8988T (cell line): ENCODE data around the gene ACRBP.

Experiments used
- DNase-seq: peaks from one replicate; pipeline ENCODE4 v3.0.0; 2011

The ACRBP gene

GRCh38 chr12:6647083-6647604 is at the start of gene ACRBP:
TSS of gene ACRBP (minus strand) at chr12:6647432. CDS start at chr12:6647366, 66 bp downstream.
- no peak for DNase-seq

- no peak for DNase-seq
Measured at GRCh38 chr12:6695313-6696045, 48.2 kb upstream of the ACRBP start.

GRCh38 chr12:6694701-6695100 is 47.5 kb upstream of the ACRBP start:
- no peak for DNase-seq

- no peak for DNase-seq
Measured at GRCh38 chr12:6693832-6694355, 46.7 kb upstream of the ACRBP start.

- DNase-seq: no peak
Measured at GRCh38 chr12:6692888-6693287, 45.7 kb upstream of the ACRBP start.

- DNase-seq: no peak
Measured at GRCh38 chr12:6691473-6691872, 44.2 kb upstream of the ACRBP start.

DNA sequence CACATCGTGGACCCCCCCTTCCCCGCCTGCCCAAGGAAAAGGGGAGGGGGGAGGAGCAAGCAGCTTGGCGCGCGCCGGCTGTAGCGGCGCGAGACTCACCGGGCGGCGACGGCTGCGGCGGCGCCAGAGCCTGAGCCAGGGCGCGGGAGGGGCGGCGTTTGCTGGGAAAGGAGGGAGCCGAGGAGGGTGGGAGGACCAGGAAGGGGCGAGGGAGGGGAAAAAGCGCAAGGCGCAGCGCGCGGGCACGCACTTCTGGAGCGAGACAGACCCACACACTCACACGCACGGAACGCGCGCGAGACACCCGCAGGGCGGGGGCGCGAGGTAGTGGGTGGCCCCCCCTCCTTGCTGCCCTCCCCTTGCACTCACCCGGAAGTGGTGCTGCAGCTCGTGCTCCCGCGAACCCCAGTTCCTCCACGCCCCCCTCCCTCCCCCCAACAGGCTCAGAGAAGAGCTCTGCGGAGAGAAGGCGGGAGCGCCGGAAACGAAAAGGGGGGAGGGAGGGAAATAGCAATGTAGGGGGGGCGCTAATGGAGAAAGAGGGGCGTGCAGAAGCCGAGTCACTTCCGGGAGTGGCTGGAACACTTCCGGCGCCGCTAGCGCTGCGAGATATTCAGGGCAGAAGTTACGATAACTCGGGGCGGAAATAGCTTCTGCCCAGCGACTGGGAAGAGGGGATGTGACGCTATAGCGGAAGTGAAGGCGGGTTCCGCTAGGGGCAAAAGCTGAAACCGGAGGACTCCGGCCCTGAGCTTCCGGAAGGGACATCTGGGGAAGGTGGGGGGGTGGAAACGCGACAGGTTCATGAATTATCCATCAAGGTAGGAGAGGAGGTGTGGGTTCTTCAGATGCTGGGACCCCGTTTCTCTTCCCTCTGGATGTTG is 42.0 kb upstream of the ACRBP start, which contains the start of gene ZNF384:
Gene ZNF384, minus strand, starts transcription at position 377 of the 884 bp plus-strand sequence. CDS start 9,855 bp downstream, outside the sequence.
- DNase-seq: peak; percentile 77

- DNase-seq: no peak
Measured at GRCh38 chr12:6688543-6688998, 41.3 kb upstream of the ACRBP start.

GRCh38 chr12:6685814-6686213 is 38.6 kb upstream of the ACRBP start:
- DNase-seq: no peak

GRCh38 chr12:6684609-6685008 is 37.4 kb upstream of the ACRBP start:
- DNase-seq: no peak

GRCh38 chr12:6676962-6677361 is 29.7 kb upstream of the ACRBP start:
- DNase-seq: no peak

DNA sequence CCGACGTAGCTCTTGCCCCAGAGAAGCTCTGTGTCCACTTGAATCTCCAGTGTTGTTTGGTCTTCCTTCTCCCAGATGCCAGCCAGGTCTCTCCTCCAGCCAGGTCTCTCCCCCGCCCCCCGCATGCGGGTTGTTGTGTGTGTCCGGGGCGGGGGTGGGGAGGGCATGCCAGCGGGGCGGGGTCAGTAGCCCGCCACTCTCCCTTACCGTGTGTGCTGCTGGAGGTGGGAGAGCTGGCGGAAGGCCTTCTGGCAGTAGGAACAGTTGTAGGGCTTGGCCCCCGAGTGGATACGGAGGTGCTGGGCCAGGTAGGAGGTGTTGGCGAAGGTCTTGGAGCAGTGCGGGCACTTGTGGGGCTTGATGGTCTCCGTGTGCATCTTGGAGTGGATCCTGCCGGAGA is 24.9 kb upstream of the ACRBP start:
- no peak for DNase-seq

- no peak for DNase-seq
Measured at GRCh38 chr12:6667559-6668210, 20.5 kb upstream of the ACRBP start.

GRCh38 chr12:6666211-6666610 is 19.0 kb upstream of the ACRBP start:
- no peak for DNase-seq

DNA sequence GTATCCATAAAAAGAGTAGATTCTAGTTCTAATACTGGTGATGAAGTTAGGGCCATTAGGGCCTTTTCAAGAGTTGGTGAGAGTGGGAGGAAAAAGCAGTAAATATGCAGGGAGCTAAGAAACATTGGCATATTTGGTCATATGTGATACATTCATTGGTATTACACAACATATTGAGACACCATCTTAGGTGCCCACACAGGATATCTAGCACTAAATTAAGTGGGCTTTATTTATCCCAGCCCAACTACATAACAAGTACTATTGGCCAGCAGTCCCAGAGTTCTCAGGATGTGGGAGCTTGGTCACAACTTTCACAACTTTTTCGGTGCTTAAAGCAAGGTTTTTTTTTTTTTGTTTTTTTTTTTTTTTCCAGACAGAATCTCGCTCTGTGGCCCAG is 17.7 kb upstream of the ACRBP start:
- DNase-seq: no peak

- DNase-seq: peak; percentile 70
Measured at GRCh38 chr12:6662906-6663742, 15.9 kb upstream of the ACRBP start, which contains the start of gene ING4. TSS of gene ING4 (minus strand) at chr12:6663119. CDS start at chr12:6663101, 18 bp downstream.

DNA sequence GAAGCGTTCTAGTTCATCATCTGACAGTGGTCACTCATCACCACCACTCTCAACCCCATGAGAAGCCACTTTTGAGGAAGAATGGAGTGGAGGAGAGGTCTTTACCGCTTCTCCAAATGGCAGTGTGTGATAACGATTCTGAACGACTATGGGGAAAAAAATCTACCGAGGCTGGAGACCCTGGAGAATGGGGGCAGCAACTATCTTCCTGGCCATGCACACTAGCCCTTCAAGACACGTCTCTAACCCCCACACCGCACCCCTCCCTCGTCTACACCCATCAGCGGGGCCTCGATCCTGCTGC is 15.3 kb upstream of the ACRBP start:
- DNase-seq: no peak

- DNase-seq: no peak
Measured at GRCh38 chr12:6653987-6654386, 6.8 kb upstream of the ACRBP start.

- no peak for DNase-seq
Measured at GRCh38 chr12:6653342-6653741, 6.1 kb upstream of the ACRBP start.

DNA sequence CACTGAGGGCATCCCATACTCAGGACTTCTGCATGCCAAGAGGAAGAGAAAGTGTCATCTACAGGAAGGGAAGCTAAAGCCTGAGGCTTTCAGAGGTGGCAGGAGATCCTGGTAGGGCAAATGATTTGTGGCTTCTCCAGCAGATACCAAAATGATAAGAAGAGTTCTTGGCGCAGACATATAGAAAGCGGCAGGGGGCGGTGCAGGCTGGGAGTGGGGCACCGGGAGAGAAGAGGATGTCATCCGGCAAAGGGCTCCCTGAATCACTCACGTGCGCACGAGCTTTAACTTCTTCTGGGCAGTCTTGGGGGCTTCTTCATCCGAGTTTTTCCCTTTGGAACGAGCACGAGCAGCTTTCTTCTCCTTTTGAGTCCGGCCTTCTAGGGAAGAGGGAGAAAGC is 5.2 kb upstream of the ACRBP start:
- no peak for DNase-seq

DNA sequence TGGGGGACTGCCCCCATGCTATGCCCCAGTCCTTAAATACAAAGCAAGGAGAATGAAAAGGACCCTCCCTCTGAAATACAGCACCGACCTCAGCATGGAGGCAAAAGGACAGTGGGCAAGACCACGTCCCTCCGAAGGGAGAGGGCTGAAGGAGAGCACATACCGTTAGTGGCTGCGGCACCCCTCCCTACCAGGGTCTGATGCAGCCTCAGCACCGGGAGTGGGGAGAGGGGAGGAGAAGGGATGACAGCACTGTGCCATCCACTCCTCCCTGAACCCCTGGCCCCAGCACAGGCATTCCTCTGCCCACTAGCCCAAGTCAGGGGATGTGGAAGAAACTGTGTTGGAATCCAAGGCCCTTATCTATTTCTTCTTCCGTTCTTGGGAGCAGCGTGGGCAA is 3.6 kb upstream of the ACRBP start:
- DNase-seq: no peak
